Stimulated activated CD8-positive, alpha-beta memory T cell treated with anti-CD3 and anti-CD28 coated beads, Interleukin-4, amount 100 ng/mL, for 48 hours (primary cell): ENCODE data around the gene STAU1.
"Not testable (repeated sequence)": the region's sequence is repeated elsewhere in the genome, so short reads cannot be mapped to it uniquely, and the experiment has no call there.

Experiments
- DNase-seq: peaks from one replicate; pipeline ENCODE4 v3.0.0-alpha.2; 2020

STAU1 gene

DNA sequence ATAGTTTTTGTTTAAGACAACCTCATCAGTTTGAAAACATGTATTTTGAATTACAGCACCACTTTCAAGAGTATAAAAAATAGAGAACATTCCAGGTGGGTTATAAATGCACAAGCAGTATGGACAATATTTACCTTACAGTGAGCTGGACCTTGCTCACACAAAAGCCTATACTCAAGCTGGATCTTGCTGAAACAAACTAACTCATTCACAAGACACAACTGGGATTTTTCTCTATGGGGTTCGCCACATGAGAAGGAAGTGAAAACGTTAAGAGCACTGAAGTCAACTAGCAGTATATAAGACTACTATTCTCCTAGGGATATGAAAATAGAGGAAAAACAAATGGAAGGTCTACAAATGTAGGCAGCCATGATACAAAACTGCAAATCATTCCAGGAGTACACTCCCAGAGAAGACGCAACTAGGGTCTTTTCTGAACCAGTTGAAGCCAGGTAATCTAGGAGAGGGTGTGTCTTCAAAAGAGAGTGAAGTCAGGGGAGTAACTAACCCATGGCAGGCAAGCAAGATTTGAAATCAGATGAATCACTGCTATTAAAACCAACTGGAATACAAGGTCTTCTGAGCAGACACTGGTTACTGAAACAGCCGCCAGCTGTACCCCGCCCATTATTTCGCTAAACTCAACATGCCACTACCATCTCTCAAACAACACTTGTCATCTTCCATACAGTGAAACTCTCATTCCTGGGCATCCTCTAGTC lies 26.5 kb downstream of the STAU1 start:
- no peak for DNase-seq

- no peak for DNase-seq
Observed at GRCh38 chr20:49160057-49160929, 27.8 kb downstream of the STAU1 start.

GRCh38 chr20:49157146-49157545 lies 31.0 kb downstream of the STAU1 start:
- no peak for DNase-seq

DNA sequence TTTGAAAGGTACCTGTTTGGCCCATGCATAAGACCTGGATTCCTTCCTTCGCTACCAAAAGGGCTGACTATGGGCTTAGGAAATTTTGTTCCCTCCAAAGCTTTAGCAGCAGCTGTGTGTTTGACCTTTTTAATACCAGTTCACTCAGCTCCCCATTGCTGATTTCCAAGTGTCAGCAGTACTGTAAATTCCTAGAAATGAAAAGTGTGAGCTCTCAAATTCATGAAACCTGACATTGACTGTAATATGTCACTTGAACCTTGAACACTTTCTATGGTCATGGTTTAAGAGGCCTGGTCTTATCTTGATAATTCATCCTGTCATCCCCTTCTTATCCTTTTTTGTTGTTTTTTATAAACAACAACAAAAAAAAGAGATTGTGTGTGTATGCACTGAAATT lies 31.7 kb downstream of the STAU1 start:
- no peak for DNase-seq

- no peak for DNase-seq
Observed at GRCh38 chr20:49151436-49151835, 36.7 kb downstream of the STAU1 start.

GRCh38 chr20:49149281-49150045 lies 38.7 kb downstream of the STAU1 start:
- no peak for DNase-seq

- no peak for DNase-seq
Observed at GRCh38 chr20:49148601-49149000, 39.5 kb downstream of the STAU1 start.

GRCh38 chr20:49147296-49147695 lies 40.8 kb downstream of the STAU1 start:
- no peak for DNase-seq

GRCh38 chr20:49146442-49147225 lies 41.5 kb downstream of the STAU1 start:
- no peak for DNase-seq

DNA sequence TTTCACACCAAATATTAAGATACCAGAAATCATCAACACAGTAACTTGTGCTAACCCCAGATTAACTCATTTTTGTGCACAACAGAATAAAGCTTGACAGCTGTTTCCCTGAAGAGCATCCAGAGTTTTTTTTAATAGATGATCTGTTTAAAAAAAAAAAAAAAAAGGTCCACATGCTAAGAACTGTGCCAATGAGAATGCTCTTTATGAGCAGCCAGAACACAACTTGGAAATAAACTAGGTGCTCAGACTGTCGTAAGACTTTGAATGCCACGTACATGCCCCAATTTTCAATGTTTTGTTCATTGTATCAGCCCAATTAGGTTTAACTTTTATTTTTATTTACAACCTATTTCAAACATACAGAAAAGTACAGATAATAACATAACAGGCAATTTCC lies 47.3 kb downstream of the STAU1 start:
- DNase-seq: no peak

DNA sequence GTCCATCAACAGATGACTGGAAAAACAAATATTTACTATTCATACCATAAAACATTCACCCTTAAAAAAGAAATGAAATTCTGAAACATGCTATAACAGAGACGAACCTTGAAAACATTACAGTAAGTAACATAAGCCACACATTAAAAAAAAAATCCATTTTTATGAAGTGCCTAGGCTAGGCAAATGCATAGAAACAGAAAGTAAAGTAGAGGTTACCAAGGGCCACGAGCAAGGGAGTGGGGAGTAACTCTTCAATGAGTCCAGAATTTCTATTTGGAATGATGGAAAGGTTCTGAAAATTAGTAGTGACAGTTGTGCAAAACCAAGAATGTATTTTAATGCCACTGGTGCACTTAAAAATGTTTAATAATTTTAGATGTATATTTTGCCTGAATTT lies 47.7 kb downstream of the STAU1 start:
- DNase-seq: no peak

DNA sequence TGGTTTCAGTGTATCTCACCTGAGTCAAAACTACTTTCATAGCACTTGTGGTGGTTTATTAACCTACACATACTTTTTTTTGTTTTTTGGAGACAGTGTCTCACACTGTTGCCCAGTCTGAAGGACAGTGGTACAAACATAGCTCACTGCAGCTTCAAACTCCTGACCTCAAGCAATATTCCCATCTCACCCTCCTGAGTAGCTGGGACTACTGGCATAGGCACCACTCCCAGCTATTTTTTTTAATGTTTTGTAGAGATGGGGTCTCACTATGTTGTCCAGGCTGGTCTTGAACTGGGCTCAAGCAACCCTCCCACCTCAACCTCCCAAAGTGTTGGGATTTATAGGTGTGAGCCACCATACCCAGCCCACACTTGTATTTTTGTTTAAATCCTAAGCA lies 49.7 kb downstream of the STAU1 start:
- DNase-seq: no peak

DNA sequence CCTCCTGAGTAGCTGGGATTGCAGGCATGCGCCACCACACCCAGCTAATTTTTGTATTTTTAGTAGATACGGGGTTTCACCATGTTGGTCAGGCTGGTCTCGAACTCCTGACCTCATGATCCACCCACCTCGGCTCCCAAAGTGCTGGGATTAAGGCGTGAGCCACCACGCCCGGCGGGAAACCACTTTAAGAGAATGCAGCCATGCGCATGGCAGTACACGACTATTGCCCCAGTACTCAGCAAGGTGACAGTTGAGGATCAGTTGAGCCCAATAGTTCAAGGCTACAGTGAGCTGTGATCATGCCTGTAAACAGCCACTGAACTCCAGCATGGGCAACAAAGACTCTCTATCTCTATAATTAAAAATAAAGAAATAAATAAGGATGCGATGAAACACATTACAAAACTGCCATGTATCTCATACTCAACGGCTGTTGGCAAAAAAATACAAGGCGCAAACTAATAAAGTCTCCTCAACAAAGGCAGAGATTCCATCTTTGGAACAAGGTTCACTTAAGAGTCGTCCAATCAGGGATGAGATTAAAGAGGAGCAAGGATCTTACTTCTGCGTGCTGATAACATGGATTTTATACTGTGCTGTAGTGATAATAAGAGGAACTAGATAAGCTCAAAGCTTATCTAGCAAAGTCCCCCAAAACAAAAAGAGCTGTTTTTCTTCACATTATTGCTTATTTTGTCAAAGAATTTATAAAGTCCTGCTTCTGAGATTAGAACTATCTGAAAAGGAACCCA lies 51.1 kb downstream of the STAU1 start:
- DNase-seq: no peak

GRCh38 chr20:49134797-49135196 lies 53.3 kb downstream of the STAU1 start:
- DNase-seq: not testable (repeated sequence)

- no peak for DNase-seq
Observed at GRCh38 chr20:49133571-49133970, 54.6 kb downstream of the STAU1 start.

- no peak for DNase-seq
Observed at GRCh38 chr20:49132995-49133478, 55.1 kb downstream of the STAU1 start.

DNA sequence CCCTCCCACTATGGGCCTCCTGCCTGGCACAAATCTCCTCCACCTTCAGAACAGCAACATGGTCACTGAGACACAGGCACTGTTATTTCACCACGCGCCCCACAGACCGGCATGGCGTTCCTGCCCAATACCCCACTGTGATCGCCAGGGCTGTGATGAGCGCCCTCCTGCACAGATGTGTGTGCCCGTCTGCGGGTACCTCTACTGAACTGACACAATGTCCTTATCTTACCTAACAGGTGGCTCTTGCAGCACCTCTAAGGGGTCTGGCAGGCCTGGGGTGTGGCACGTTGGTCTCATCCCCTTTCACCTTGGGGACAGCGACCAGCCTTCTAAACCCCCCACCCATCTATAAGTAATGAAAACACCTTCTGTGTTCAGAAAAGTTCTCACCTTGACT lies 64.2 kb downstream of the STAU1 start:
- no peak for DNase-seq

GRCh38 chr20:49122920-49123319 lies 65.2 kb downstream of the STAU1 start:
- DNase-seq: no peak

DNA sequence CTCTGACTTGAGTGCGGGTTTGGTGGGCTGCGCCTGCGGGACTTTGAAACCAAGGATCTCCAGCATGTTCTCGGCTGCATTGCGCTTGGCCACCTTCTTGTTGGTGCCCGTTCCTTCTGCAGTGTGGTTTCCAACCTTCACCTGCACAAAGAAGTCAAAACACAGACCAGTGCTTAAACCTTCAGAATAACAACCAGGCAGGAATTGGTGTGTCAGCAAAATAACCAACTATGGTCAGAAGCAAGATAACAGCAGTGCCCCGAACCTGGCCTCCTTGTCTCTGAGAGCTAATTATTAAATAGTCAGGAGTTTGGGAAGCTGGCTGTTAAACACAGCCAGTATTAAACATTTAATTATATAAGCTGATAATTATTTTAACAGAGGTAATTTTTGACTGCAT lies 68.1 kb downstream of the STAU1 start:
- DNase-seq: no peak

- DNase-seq: no peak
Observed at GRCh38 chr20:49118307-49118706, 69.8 kb downstream of the STAU1 start.

GRCh38 chr20:49115564-49115963 lies 72.6 kb downstream of the STAU1 start:
- DNase-seq: no peak
